Metanephros (tissue), 1 donor: ENCODE measurements around the gene TMEM184C. TPM values are rescaled to one million over a fixed set of nuclear protein-coding genes. Genes with fewer than 3 reads are reported as not detected.

Experiments used
- total RNA-seq: library from RNA; depleted of rRNA; stranded (reverse); fragments of >200 nt; gene quantifications from one replicate; pipeline ENCODE4 v1.2.3, GENCODE V29; 2014

Gene TMEM184C
- total RNA-seq: 49.2 TPM

DNA sequence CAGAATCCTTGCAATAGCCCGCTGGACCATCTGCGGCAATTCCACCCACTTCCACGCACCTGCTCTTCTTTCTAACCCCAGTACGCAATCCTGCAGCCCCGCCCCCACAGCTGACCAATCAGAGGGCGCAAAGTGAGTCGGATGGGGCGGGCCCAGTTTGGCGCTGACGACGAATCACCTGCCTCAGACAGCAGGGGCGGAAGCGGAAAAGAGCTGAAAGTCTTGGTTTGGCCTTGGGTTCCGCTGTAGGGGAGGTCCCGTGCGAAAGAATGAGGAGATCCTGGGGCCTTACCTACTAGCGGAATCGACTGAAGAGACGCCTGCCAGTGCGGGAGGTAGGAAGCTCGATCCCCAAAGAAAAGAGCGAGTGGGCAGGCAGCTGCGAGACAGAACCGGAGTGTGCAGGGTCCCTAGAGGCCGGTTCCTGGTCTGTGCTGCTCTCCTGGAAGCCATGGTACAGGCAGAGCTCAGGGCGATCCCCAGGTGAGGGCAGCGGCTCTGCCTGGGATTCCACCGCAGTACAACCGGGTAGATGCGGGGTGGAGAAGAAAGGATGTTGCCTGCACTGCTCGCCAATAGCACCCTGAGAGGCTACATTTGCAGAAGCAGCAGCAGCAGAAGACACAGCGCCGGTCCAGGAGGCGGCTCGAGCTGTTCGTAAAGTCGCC, at the start of gene TMEM184C:
TSS of gene TMEM184C (plus strand) at position 225 of the 668 bp plus-strand sequence. CDS start 560 bp downstream, outside the sequence.

DNA sequence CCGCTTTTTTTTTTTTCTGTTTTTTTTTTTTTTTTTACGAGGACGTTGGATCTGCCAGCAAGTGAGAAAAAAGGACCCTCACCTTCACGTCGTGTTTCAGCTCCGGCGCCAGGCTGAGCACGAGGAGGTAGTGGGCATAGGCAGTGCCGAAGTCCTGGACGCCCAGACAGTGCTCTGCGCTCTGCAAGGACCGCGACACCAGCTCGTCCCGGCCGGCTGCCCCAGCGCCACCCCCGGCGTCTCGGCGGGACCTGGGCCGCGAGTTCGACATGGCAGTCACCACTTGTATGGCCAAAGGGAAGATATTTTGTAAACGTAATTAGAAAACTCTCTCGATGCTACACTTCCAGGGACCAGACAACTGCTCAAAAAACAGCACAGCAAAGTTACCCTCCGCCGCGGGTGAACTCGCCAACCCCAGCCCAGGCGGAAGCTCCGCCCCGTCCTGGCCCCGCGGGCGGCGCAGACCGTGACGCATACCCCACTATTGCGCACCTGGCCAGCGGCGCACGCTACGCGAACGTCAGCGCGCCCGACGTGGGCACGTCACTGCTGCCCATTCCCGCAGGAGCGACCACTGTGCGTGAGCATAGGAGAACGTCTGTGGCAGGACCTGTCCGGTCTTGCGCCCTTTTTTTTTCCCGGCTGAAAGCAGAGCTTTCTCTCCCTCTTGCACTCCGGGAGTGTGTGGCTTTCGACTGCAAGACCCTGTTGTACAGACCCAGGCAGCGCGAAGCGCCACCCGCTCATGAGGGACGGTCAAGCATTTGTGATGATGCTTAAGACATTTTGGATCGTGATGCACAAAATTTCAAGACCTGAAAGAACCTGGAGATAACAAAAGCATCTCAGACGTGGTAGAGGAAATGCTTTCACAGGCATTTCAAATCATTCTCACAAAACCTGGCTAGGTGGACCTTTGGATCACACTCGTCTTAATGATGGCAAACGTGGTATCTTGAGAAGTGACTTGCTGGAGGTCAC, 66.8 kb downstream of the TMEM184C start, which contains the start of gene PRMT9:
TSS of gene PRMT9 (minus strand) at position 447 of the 984 bp plus-strand sequence. CDS start at position 271, 176 bp downstream.

Other genes starting within 250 kb of the TMEM184C start
- 56.5 TPM for gene EDNRA, start 136.3 kb upstream of the TMEM184C start, total RNA-seq
- gene PRMT9, start 66.8 kb downstream of the TMEM184C start, total RNA-seq: 24.0 TPM
- 37.7 TPM for gene ARHGAP10, start 114.7 kb downstream of the TMEM184C start, total RNA-seq